Erythroblast (primary cell): ENCODE results near the gene HOMEZ.
A peak's percentile ranks its signal among the peaks of the same experiment; 100 is the strongest.

Source experiments
- GATA1 ChIP-seq: IDR thresholded peaks from 2 replicates; pipeline ENCODE4 v1.6.1; 2011; ENCODE audit warnings: low read depth, mild to moderate bottlenecking, control low read depth, low read length, moderate library complexity
- POLR2A ChIP-seq: IDR thresholded peaks from 2 replicates; pipeline ENCODE4 v1.6.1; 2011; ENCODE audit warnings: mild to moderate bottlenecking, low read length

- TF ChIP-seq POLR2A (peak; percentile 36), GATA1 (no peak)
Observed at GRCh38 chr14:23294734-23295561, 9.0 kb upstream of the HOMEZ start.
